Loucy (cell line): ENCODE results near the gene MTR.

Experiments used
- H2AFZ ChIP-seq: fragments of 200-600 bp; sonication (generic); 2 replicates; pipeline ENCODE4 v1.6.0; 2016; ENCODE audit warnings: antibody characterized with exemption, mild to moderate bottlenecking, low read length, moderate library complexity
- H3F3A ChIP-seq: fragments of 200-600 bp; 2 replicates; pipeline ENCODE4 v1.6.0; 2016; ENCODE audit warnings: antibody characterized with exemption, low read depth, mild to moderate bottlenecking
- H3K27me3 ChIP-seq: fragments of 200-600 bp; sonication (generic); 2 replicates; pipeline ENCODE4 v1.6.1; 2014; ENCODE audit warnings: low read length, mild to moderate bottlenecking; ENCODE audit not compliant: insufficient read depth, poor library complexity, severe bottlenecking
- H3K36me3 ChIP-seq: fragments of 200-600 bp; sonication (generic); 2 replicates; pipeline ENCODE4 v1.6.1; 2016; ENCODE audit warnings: low read length; ENCODE audit not compliant: insufficient read depth
- H3K4me1 ChIP-seq: fragments of 200-600 bp; sonication (generic); 2 replicates; pipeline ENCODE4 v1.5.1; 2014; ENCODE audit warnings: low read length, mild to moderate bottlenecking; ENCODE audit not compliant: insufficient read depth, poor library complexity, severe bottlenecking
- H3K4me2 ChIP-seq: fragments of 200-600 bp; sonication (generic); 2 replicates; pipeline ENCODE4 v1.6.0; 2014; ENCODE audit warnings: antibody characterized with exemption, low read length, low read depth, mild to moderate bottlenecking; ENCODE audit not compliant: poor library complexity, severe bottlenecking
- H3K4me3 ChIP-seq: fragments of 200-600 bp; sonication (generic); 2 replicates; pipeline ENCODE4 v1.5.1; 2014; ENCODE audit warnings: low read length, mild to moderate bottlenecking, mixed read lengths; ENCODE audit not compliant: poor library complexity, severe bottlenecking
- H3K79me2 ChIP-seq: fragments of 200-600 bp; sonication (generic); 2 replicates; pipeline ENCODE4 v1.6.1; 2014; ENCODE audit warnings: low read length; ENCODE audit not compliant: insufficient read depth
- H3K9ac ChIP-seq: fragments of 200-600 bp; sonication (generic); 2 replicates; pipeline ENCODE4 v1.6.0; 2014; ENCODE audit warnings: mild to moderate bottlenecking, low read depth, low read length, moderate library complexity; ENCODE audit not compliant: poor library complexity, severe bottlenecking
- H3K9me2 ChIP-seq: fragments of 200-600 bp; sonication (generic); replicated peaks from 2 replicates; pipeline ENCODE4 v1.6.1; 2016; ENCODE audit warnings: low read depth, low read length, mixed read lengths
- H3K9me3 ChIP-seq: fragments of 200-600 bp; sonication (generic); 2 replicates; pipeline ENCODE4 v1.6.1; 2014; ENCODE audit warnings: mild to moderate bottlenecking, antibody characterized with exemption, low read length, low read depth; ENCODE audit not compliant: insufficient read depth
- H4K20me1 ChIP-seq: fragments of 200-600 bp; sonication (generic); 2 replicates; pipeline ENCODE4 v1.6.0; 2014; ENCODE audit warnings: antibody characterized with exemption, low read length, mild to moderate bottlenecking; ENCODE audit not compliant: insufficient read depth, poor library complexity, severe bottlenecking
- CTCF ChIP-seq: fragments of 200-600 bp; sonication (generic); conservative IDR thresholded peaks from 2 replicates; pipeline ENCODE4 v1.5.1; 2014; ENCODE audit warnings: mild to moderate bottlenecking, antibody characterized with exemption, low read length
- EZH2phosphoT487 ChIP-seq: fragments of 200-600 bp; IDR thresholded peaks from 2 replicates; pipeline ENCODE4 v1.6.1; 2018; ENCODE audit warnings: antibody characterized with exemption, mild to moderate bottlenecking, moderate library complexity, borderline replicate concordance

Gene MTR

GRCh38 chr1:236914375-236914774 lies 119.3 kb downstream of the MTR start:
- H4K20me1 ChIP-seq, result no peaks in the 10 kb centered on the region
- no peak overlapping the region for H2AFZ ChIP-seq
- H3F3A ChIP-seq, result no peaks in the 10 kb centered on the region
- no peaks in the 10 kb centered on the region for H3K36me3 ChIP-seq
- no peaks in the 10 kb centered on the region for H3K79me2 ChIP-seq
- no peak overlapping the region for H3K4me2 ChIP-seq
- no peaks in the 10 kb centered on the region for H3K9me2 ChIP-seq
- H3K27me3 ChIP-seq, result no peaks in the 10 kb centered on the region
- H3K9me3 ChIP-seq, result peaks cover 5% of the 10 kb centered on the region; the same call in 1 of the 2 replicates
- H3K4me1 ChIP-seq, result no peaks in the 10 kb centered on the region
- no peak overlapping the region for H3K4me3 ChIP-seq
- TF ChIP-seq CTCF (no peak), EZH2phosphoT487 (no peak)
- H3K9ac ChIP-seq, result no peak overlapping the region

- Histone ChIP-seq H3K9me2 (no peaks in the 10 kb centered on the region), H3K9me3 (peaks cover 5% of the 10 kb centered on the region; the same call in 1 of the 2 replicates), H4K20me1 (no peaks in the 10 kb centered on the region), H3K79me2 (no peaks in the 10 kb centered on the region), H3K4me3 (no peak overlapping the region), H2AFZ (no peak overlapping the region), H3F3A (no peaks in the 10 kb centered on the region), H3K9ac (no peak overlapping the region), H3K36me3 (no peaks in the 10 kb centered on the region), H3K4me1 (no peaks in the 10 kb centered on the region), H3K4me2 (no peak overlapping the region), H3K27me3 (no peaks in the 10 kb centered on the region)
- TF ChIP-seq CTCF, result no peak
- TF ChIP-seq EZH2phosphoT487, result no peak
These were observed 121.2 kb downstream of the MTR start for GRCh38 chr1:236916131-236916800.

GRCh38 chr1:236917448-236917847 lies 122.4 kb downstream of the MTR start:
- H3K9me2 ChIP-seq, result no peaks in the 10 kb centered on the region
- no peaks in the 10 kb centered on the region for H3K4me1 ChIP-seq
- no peak overlapping the region for H3K9ac ChIP-seq
- H3K9me3 ChIP-seq, result peaks cover 5% of the 10 kb centered on the region; the same call in 1 of the 2 replicates
- no peak overlapping the region for H2AFZ ChIP-seq
- H4K20me1 ChIP-seq, result no peaks in the 10 kb centered on the region
- no peaks in the 10 kb centered on the region for H3K27me3 ChIP-seq
- TF ChIP-seq EZH2phosphoT487 (no peak), CTCF (no peak)
- no peak overlapping the region for H3K4me3 ChIP-seq
- no peaks in the 10 kb centered on the region for H3K79me2 ChIP-seq
- H3K4me2 ChIP-seq, result no peak overlapping the region
- no peaks in the 10 kb centered on the region for H3F3A ChIP-seq
- no peaks in the 10 kb centered on the region for H3K36me3 ChIP-seq
